ENCODE measurements around the gene MTERF1.
"Not testable (repeated sequence)": the region's sequence is repeated elsewhere in the genome, so short reads cannot be mapped to it uniquely, and the experiment has no call there.

The MTERF1 gene

GRCh38 chr7:91869661-91870060 lies 10.8 kb downstream of the MTERF1 start:
- DNase-seq (ENCODE audit: low read depth): peak; percentile 6
- no peak overlapping the region for H3K4me3 ChIP-seq (replicated peaks; ENCODE audit: low read depth, low read length)
- peak; percentile 13 for TF ChIP-seq CTCF (IDR thresholded peaks at IDR 0.05; ENCODE audit: low read length, missing control alignments)

- no peak for DNase-seq (ENCODE audit: low read depth)
- no peak for TF ChIP-seq CTCF (IDR thresholded peaks at IDR 0.05; ENCODE audit: low read length, missing control alignments)
- H3K4me3 ChIP-seq (replicated peaks; ENCODE audit: low read depth, low read length): no peak overlapping the region
These were observed 13.8 kb downstream of the MTERF1 start for GRCh38 chr7:91866599-91867148.

DNA sequence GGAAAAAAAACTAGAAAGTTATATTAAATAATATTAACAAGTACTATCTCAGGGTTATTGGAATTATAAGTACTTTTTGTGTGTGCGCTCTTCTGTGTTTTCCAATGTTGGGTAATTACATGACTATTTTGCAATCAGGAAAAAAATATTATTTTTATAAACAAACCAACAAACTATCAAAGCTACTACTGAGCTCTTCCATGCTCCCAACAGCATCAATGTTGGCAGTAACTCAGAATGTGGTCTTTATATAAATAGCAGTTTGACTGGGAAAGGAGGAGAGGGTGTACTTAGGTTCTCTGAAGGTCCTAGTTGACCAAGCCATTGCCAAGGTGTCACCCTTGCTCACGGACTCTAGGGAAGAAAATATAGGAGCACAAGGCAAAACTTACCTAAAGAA lies 15.0 kb downstream of the MTERF1 start:
- no peak overlapping the region for H3K4me3 ChIP-seq (replicated peaks; ENCODE audit: low read depth, low read length)
- no peak for TF ChIP-seq CTCF (IDR thresholded peaks at IDR 0.05; ENCODE audit: low read length, missing control alignments)
- DNase-seq (ENCODE audit: low read depth): no peak

DNA sequence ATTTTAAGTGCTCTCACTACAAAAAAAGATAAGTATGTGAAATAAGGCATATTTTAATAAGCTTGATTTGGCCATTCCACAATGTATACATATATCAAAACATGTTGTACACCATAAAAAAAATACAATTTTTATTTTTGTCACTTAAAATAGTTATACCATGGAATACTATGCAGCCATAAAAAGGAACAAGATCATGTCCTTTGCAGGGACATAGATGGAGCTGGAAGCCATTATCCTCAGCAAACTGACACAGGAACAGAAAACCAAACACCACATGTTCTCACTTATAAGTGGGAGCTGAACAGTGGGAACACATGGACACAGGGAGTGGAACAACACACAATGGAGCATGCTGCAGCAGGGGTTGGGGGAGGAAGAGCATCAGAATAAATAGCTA lies 15.9 kb downstream of the MTERF1 start:
- not testable (repeated sequence) for H3K4me3 ChIP-seq (replicated peaks; ENCODE audit: low read depth, low read length); DNase-seq (ENCODE audit: low read depth)

- DNase-seq (ENCODE audit: low read depth): no peak
- no peak overlapping the region for H3K4me3 ChIP-seq (replicated peaks; ENCODE audit: low read depth, low read length)
- TF ChIP-seq CTCF (IDR thresholded peaks at IDR 0.05; ENCODE audit: low read length, missing control alignments): no peak
These were observed 16.4 kb downstream of the MTERF1 start for GRCh38 chr7:91864070-91864469.

DNA sequence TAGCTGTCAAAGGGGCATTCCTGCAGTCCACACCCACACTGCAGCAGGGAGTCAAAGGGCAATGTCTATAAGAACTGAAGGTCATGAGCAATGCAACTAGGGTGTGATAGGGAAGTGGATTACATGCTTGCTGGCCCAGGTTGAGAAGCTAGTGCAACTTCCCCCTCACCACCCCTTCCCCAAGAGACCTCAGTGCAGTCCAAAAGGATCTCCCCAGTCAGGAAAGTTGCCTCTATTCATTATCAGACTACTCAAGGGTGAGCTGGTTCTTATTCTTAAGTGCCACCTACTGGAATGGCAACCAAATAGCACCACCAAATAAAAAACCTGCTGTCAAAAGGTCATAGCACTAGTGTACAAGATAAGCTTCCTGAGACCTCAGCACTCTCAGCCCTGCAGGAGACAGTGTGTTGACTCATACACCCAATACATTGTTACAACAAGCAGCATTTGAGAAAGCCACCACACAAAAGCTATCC lies 28.2 kb downstream of the MTERF1 start:
- DNase-seq (ENCODE audit: low read depth): peak; percentile 47
- no peak overlapping the region for H3K4me3 ChIP-seq (replicated peaks; ENCODE audit: low read depth, low read length)
- peak; percentile 35 for TF ChIP-seq CTCF (IDR thresholded peaks at IDR 0.05; ENCODE audit: low read length, missing control alignments)

- H3K4me3 ChIP-seq (replicated peaks; ENCODE audit: low read depth, low read length): no peak overlapping the region
- no peak for TF ChIP-seq CTCF (IDR thresholded peaks at IDR 0.05; ENCODE audit: low read length, missing control alignments)
- DNase-seq (ENCODE audit: low read depth): peak; percentile 38
These were observed 30.0 kb downstream of the MTERF1 start for GRCh38 chr7:91850455-91850854.

Measured in fibroblast of pulmonary artery (primary cell).